Smooth muscle cell (in vitro differentiated cells): ENCODE results near the gene CATSPERD. TPM values are rescaled to one million over a fixed set of nuclear protein-coding genes. Genes with fewer than 3 reads are reported as not detected.

Source experiments
- DNase-seq: peaks from one replicate; lab custom pipeline; 2025; ENCODE audit not compliant: unreplicated experiment; lab: John Stamatoyannopoulos, UW
- H2AFZ ChIP-seq: fragments of 200-600 bp; sonication (generic); 2 replicates; pipeline ENCODE4 v1.6.0; 2016; ENCODE audit warnings: antibody characterized with exemption, low read depth, mild to moderate bottlenecking
- H3F3A ChIP-seq: fragments of 200-600 bp; sonication (generic); 2 replicates; pipeline ENCODE4 v1.6.0; 2017; ENCODE audit warnings: antibody characterized with exemption, low read depth
- H3K27ac ChIP-seq: fragments of 200-600 bp; sonication (generic); 2 replicates; pipeline ENCODE4 v1.5.1; 2016; ENCODE audit warnings: low read depth, mild to moderate bottlenecking
- H3K27me3 ChIP-seq: fragments of 200-600 bp; sonication (generic); 2 replicates; pipeline ENCODE4 v1.6.1; 2016; ENCODE audit warnings: low read depth, mild to moderate bottlenecking
- H3K36me3 ChIP-seq: fragments of 200-600 bp; sonication (generic); 2 replicates; pipeline ENCODE4 v1.5.1; 2016; ENCODE audit warnings: low read depth
- H3K4me1 ChIP-seq: fragments of 200-600 bp; sonication (generic); 2 replicates; pipeline ENCODE4 v1.5.1; 2016; ENCODE audit warnings: low read depth
- H3K4me2 ChIP-seq: fragments of 200-600 bp; sonication (generic); 2 replicates; pipeline ENCODE4 v1.6.0; 2016; ENCODE audit warnings: mild to moderate bottlenecking
- H3K4me3 ChIP-seq: fragments of 200-600 bp; sonication (generic); 2 replicates; pipeline ENCODE4 v1.5.1; 2016; ENCODE audit warnings: mild to moderate bottlenecking
- H3K79me2 ChIP-seq: fragments of 200-600 bp; sonication (generic); 2 replicates; pipeline ENCODE4 v1.6.0; 2016; ENCODE audit warnings: low read depth, mild to moderate bottlenecking
- H3K9ac ChIP-seq: fragments of 200-600 bp; sonication (generic); 2 replicates; pipeline ENCODE4 v1.6.0; 2016; ENCODE audit warnings: low read depth
- H3K9me3 ChIP-seq: fragments of 200-600 bp; sonication (generic); replicated peaks from 2 replicates; pipeline ENCODE4 v1.5.1; 2016; ENCODE audit warnings: low read depth
- H4K20me1 ChIP-seq: fragments of 200-600 bp; sonication (generic); 2 replicates; pipeline ENCODE4 v1.6.0; 2016; ENCODE audit warnings: low read depth
- WGBS: methylation state at CpG from one replicate; pipeline ENCODE4 v1.1.7; 2016; ENCODE audit warnings: low lambda C conversion rate; 5-methylcytosine and 5-hydroxymethylcytosine counted together
- polyA plus RNA-seq: library from polyadenylated mRNA; unstranded; fragments of >200 nt; fragmentation: Nextera tagmentation; extraction: Ambion mirVana; gene quantifications from 2 replicates; pipeline ENCODE4 v1.2.1, GENCODE V29; 2016
- total RNA-seq: library from RNA; depleted of rRNA; stranded (reverse); fragments of >200 nt; gene quantifications from 2 replicates; pipeline ENCODE4 v1.2.3, GENCODE V29; 2014
- TF ChIP-seq, protein P1 (sequence below): fragments of 200-600 bp; sonication (generic); IDR thresholded peaks from 2 replicates; pipeline ENCODE4 v1.5.1; 2017; ENCODE audit warnings: borderline replicate concordance, mild to moderate bottlenecking, antibody characterized with exemption; ENCODE audit not compliant: insufficient read depth, poor library complexity, severe bottlenecking

Gene CATSPERD
- total and polyA plus RNA-seq, 2 experiments from 2014 or later, result not detected

- Histone ChIP-seq H3F3A (no peaks in the 10 kb centered on the region), H3K79me2 (no peaks in the 10 kb centered on the region), H4K20me1 (no peaks in the 10 kb centered on the region), H3K27me3 (no peaks in the 10 kb centered on the region), H2AFZ (no peak overlapping the region), H3K9me3 (no peaks in the 10 kb centered on the region), H3K36me3 (peaks cover 6% of the 10 kb centered on the region), H3K9ac (no peak overlapping the region), H3K4me2 (no peak overlapping the region), H3K27ac (no peak overlapping the region), H3K4me3 (no peak overlapping the region), H3K4me1 (no peaks in the 10 kb centered on the region)
- no peak for DNase-seq
- WGBS, result 95% methylated on average over 33 of the region's 48 CpGs
- TF ChIP-seq, protein P1, sequence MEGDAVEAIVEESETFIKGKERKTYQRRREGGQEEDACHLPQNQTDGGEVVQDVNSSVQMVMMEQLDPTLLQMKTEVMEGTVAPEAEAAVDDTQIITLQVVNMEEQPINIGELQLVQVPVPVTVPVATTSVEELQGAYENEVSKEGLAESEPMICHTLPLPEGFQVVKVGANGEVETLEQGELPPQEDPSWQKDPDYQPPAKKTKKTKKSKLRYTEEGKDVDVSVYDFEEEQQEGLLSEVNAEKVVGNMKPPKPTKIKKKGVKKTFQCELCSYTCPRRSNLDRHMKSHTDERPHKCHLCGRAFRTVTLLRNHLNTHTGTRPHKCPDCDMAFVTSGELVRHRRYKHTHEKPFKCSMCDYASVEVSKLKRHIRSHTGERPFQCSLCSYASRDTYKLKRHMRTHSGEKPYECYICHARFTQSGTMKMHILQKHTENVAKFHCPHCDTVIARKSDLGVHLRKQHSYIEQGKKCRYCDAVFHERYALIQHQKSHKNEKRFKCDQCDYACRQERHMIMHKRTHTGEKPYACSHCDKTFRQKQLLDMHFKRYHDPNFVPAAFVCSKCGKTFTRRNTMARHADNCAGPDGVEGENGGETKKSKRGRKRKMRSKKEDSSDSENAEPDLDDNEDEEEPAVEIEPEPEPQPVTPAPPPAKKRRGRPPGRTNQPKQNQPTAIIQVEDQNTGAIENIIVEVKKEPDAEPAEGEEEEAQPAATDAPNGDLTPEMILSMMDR, result no peak
Measured at GRCh38 chr19:5782945-5783919, 62.8 kb downstream of the CATSPERD start.

GRCh38 chr19:5784581-5785147 lies 64.2 kb downstream of the CATSPERD start, which contains the start of gene PRR22:
Gene PRR22 (minus strand): TSS chr19:5784746. CDS start chr19:5784660, 86 bp downstream.
- peaks cover 6% of the 10 kb centered on the region for H3K36me3 ChIP-seq
- no peaks in the 10 kb centered on the region for H3K9me3 ChIP-seq
- DNase-seq, result no peak
- H3K4me3 ChIP-seq, result no peak within 1 kb of the TSS
- no peaks in the 10 kb centered on the region for H3K27me3 ChIP-seq
- no peaks in the 10 kb centered on the region for H3K4me1 ChIP-seq
- TF ChIP-seq, protein P1, result no peak
- H3K27ac ChIP-seq, result no peak within 1 kb of the TSS
- 97% methylated on average over 12 of the region's 15 CpGs for WGBS
- H3K4me2 ChIP-seq, result no peak within 1 kb of the TSS
- H2AFZ ChIP-seq, result no peak within 1 kb of the TSS
- H4K20me1 ChIP-seq, result no peaks in the 10 kb centered on the region
- peaks cover 2% of the 10 kb centered on the region for H3K79me2 ChIP-seq
- no peak within 1 kb of the TSS for H3K9ac ChIP-seq
- H3F3A ChIP-seq, result no peaks in the 10 kb centered on the region

GRCh38 chr19:5785423-5785822 lies 65.0 kb downstream of the CATSPERD start:
- Histone ChIP-seq H3K27me3 (no peaks in the 10 kb centered on the region), H3F3A (no peaks in the 10 kb centered on the region), H3K27ac (no peak overlapping the region), H3K4me3 (no peak overlapping the region), H3K4me1 (no peaks in the 10 kb centered on the region), H3K9me3 (no peaks in the 10 kb centered on the region), H4K20me1 (peaks cover 5% of the 10 kb centered on the region), H3K79me2 (peaks cover 8% of the 10 kb centered on the region), H3K9ac (no peak overlapping the region), H3K4me2 (no peak overlapping the region), H3K36me3 (peaks cover 6% of the 10 kb centered on the region), H2AFZ (no peak overlapping the region)
- 96% methylated on average over 37 of the region's 37 CpGs for WGBS
- TF ChIP-seq, protein P1, result no peak
- no peak for DNase-seq
